Activated CD8-positive, alpha-beta memory T cell treated with anti-CD3 and anti-CD28 coated beads for 4 hours (primary cell): ENCODE results near the gene ZNF141.
"Not testable (repeated sequence)": the region's sequence is repeated elsewhere in the genome, so short reads cannot be mapped to it uniquely, and the experiment has no call there.

Source experiments
- DNase-seq, 2 donors: peaks; one replicate each; pipeline ENCODE4 v3.0.0-alpha.2; 2020; ENCODE audit warnings: low read depth in 2 of 2

ZNF141 gene

GRCh38 chr4:337143-337931 lies at the start of gene ZNF141:
TSS of gene ZNF141 (plus strand) at chr4:337814. CDS start at chr4:337984, 170 bp downstream.
- peak; percentile 80 to 87 for DNase-seq

GRCh38 chr4:288891-289290 lies 48.7 kb upstream of the ZNF141 start:
- DNase-seq: no peak

- DNase-seq: no peak
These were observed 42.9 kb upstream of the ZNF141 start for GRCh38 chr4:294732-295131.

DNA sequence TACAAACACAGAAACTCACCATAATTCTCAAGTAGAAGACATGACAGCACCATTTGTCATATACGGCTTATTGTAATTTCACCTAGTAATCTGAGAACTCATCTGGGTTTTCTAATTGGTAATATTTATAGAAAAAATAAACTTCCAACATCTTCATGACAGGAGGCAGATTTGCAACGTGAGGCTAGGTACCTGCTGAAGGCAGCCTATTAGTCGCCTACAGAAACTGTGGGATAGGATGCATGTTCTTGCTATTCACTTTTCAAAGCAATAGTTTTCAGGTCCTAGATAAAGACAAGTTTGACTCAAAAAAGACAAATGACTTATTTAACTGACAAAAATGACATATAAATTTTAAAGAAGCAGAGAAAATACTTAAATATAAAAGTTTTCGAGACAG lies 35.2 kb upstream of the ZNF141 start:
- no peak for DNase-seq

DNA sequence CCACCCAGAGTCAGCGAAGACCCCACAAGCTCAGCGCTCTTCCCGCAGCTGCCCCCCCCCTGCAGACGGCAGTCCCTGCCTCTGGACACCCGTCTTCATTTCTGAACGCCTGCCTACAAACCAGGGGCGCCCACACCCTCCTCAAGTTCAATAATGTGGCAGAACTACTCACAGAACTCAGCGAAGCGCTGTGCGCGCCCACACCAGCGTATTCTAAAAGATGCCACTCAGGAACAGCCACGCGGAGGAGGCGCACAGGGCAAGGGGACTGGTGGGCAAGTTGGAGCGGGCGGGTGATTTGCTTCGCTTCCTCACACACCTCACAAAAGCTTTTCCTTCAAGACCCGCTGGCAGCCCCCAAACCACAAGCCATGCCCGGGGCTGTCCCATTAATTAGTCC lies 33.1 kb upstream of the ZNF141 start:
- not testable (repeated sequence) for DNase-seq

GRCh38 chr4:304969-305680 lies 32.5 kb upstream of the ZNF141 start, which contains the start of gene ZNF732:
TSS of gene ZNF732 (minus strand) at chr4:305474. CDS start at chr4:305310, 164 bp downstream.
- no peak for DNase-seq

DNA sequence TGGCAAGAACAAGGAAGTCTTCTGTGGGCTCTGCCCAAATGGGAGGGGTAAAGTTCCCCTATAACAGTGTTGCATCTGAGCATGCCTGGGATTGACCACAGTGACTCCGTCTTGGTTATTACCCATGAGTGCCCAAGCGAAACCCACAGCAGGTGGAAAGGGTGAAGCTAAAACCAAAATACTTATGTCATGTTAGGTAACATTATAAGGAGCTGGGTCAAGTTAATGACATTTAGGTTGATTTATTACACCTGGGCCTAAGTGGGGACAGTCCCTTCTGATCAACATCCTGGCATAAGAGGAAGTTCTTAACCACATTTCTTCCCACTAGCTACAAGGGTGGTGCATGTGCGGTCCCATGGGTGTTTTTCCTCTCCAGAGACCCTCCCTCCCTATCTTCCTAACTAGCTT lies 31.1 kb upstream of the ZNF141 start:
- DNase-seq: no peak

DNA sequence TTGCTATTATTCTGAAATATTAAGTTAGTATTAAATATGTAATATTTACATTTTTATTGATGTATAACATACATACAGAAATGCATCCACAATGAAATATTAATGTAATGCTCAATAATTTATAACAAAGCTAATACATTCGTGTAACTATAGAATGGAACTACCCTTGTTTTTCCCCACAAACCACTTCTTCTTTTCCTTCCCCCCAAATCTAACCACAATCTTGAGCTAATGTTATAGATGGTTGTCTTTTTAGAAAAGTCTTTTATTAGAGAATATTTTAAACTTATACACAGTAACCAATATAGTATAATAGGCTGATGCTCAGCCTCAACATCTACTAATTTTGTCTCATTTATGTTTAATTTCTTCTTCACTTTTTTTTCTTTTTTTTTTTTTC lies 27.8 kb upstream of the ZNF141 start:
- no peak for DNase-seq

DNA sequence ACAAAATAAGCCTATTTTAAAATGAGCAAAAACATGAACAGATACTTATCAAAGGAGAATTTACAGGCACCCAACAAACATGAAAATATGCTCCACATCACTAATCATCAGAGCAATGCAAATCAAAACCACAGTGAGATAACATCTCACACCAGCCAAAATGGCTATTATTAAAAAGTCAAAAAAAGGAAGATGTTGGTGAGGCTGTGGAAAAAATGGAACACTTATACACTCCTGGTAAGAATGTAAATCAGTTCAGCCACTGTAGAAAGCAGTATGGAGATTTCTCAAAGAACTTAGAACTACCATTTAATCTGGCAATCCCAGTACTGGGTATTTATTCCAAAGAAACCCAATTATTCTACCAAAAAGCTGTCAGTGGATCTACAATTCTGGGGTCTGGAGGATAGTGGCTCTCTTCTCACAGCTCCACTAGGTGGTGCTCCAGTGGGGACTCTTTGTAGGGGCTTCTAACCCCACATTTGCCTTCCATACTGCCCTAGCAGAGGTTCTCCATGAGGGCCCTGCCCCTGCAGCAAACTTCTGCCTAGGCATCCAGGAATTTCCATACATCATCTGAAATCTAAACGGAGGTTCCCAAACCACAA lies 23.2 kb upstream of the ZNF141 start:
- DNase-seq: no peak

GRCh38 chr4:328729-329128 lies 8.9 kb upstream of the ZNF141 start:
- no peak for DNase-seq

DNA sequence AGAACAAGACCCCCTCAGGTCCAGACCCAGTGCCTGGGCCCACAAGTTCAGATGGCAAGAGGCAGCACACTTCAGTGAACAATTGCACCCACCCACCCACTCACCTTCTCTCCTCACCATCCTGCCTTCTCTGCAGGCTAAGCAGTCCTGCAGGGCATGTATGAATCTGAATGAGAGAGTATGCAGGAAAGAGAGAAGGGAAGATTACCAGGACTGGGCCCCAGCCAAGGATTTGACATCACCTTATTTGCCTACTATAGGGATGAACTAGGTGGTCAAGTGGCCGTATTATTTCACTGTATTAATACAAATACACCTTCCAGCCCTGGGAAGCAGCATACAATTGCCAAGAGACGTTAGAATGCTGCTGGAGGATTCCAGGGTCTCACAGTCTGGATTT lies 2.1 kb upstream of the ZNF141 start:
- no peak for DNase-seq

- no peak for DNase-seq
These were observed 1.3 kb upstream of the ZNF141 start for GRCh38 chr4:336099-336892.

- DNase-seq: peak in 1 of 2 donors; percentile 10
These were observed 796 bp upstream of the ZNF141 start for GRCh38 chr4:336893-337142.

GRCh38 chr4:337932-338758 lies 531 bp downstream of the ZNF141 start:
- DNase-seq: peak; percentile 10 to 25

DNA sequence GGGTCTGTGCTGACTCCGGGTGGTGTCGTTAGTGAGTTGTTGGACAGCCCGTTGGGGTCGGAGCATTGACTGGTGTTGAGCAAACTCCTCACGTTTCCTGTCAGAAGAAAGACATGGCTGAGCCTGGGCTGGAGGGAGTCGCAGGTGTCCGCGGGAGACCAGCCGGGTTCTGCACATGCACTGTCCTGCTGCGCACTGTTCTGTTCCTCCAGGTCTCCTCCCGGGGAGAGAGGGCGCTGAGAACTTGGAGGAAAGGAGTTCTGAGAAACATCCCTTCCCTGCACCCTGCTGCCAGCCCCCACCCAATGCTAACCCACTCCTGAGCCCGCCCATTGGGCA lies 1.1 kb downstream of the ZNF141 start:
- no peak for DNase-seq

DNA sequence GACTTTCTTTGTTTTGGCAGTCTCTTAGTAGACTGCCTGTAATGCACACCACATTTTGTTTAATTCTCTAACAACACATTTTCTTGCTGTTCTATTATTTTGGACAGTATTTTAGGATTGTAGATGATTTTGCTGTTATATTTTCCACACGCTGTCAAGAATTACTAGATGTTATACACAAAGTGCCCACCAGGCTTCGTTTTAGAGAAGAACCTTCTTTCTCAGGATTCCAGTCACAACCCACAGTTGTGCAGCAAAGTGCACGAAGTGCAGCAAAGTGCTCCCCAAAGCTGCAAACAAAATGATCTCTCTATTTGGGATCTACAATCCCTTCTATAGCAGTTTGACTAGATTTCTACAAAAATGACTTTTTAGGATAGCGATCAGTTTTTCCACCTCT lies 2.4 kb downstream of the ZNF141 start:
- DNase-seq: no peak

- DNase-seq: no peak
These were observed 35.6 kb downstream of the ZNF141 start for GRCh38 chr4:373062-373839.

DNA sequence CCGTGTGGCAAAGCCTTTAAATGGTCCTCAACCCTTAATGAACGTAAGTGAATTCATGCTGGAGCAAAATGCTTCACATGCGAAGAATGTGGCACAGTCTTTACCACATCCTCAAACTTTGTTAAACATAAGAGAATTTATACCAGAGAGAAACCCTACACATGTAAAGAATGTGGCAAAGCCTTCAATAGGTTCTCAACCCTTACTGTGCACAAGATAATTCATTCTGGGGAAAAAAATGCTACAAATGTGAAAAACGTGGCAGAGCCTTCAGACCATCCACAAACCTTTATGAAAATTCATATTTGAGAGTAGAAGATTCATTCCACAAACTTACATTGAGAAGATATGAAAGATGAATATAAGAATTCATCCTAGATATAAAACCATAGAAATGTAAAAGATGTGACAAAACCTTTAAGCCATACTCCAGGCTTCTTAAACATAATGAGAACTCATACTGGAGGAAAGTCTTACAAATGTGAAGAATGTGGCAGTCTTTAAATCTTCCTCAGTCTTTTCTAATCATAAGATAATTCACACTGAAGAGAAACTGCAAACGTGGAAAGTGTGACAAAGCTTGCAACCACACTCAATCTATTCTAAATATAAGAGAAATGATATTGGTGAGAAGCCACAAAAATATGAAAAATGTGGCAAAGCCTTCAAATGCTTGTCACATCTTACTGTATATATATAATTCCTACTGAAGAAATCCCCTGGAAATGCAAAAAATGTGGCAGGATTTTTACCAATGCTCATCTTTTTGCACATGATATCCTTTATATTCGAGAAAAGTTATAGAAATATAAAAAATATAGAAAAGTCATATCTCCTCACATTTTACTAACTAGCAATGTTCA lies 36.9 kb downstream of the ZNF141 start:
- DNase-seq: no peak

DNA sequence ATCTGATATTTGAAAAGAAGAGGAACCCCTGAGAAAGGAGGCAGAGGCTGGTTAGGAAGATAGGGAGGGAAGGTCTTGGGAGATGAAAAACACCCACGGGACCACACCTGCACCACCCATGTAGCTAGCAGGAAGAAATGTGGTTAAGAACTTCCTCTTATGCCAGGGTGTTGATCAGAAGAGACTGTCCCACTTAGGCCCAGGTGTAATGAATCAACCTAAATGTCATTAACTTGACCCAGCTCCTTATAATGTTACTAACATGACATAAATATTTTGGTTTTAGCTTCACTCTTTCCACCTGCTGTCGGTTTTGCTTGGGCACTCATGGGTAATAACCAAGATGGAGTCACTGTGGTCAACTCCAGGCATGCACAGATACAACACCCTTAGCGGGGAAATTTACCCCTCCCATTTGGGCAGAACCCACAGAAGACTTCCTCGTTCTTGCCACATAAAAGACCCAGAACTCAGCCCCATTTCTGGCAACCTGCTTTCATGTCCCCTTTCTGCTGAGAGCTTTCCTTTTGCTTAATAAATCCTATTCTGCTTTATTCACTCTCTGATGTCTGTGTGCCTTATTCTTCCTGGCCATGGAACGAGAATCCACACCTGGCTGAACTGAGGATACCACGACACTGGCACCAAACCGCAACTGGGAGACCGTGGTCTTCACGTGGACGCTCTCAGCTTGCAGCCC lies 46.8 kb downstream of the ZNF141 start:
- DNase-seq: no peak
